IMR-90 (cell line): Measurements from ENCODE around the gene ADAMTS16. TPM values are rescaled to one million over a fixed set of nuclear protein-coding genes. Genes with fewer than 3 reads are reported as not detected.

Experiments
- ATAC-seq: fragments of 200-7000 bp; cut with Tn5 transposase; 2 replicates; pipeline ENCODE4 v1.9.1; 2020; ENCODE audit warnings: low read depth, mild to moderate bottlenecking, moderate library complexity
- BruUV-seq: library from RNA; stranded (reverse); fragments of 400-500 nt; replicated peaks from 2 replicates; lab custom pipeline; 2021; lab: Mats Ljungman, UMichigan
- CTCF ChIA-PET: fragments of 300-600 bp; formaldehyde crosslinking; extraction: SDS; loops from one replicate; lab custom pipeline; 2021; ENCODE audit warnings: antibody characterized with exemption; lab: Yijun Ruan, JAX
- POLR2A ChIA-PET: fragments of 300-600 bp; sonication (Branson Sonifier 250); formaldehyde crosslinking; loops from one replicate; lab custom pipeline; 2022; ENCODE audit warnings: antibody characterized with exemption; ENCODE audit not compliant: unreplicated experiment; lab: Charles Lee
- DNase-seq: peaks from one replicate; pipeline ENCODE4 v3.0.0; 2013
- H2AFZ ChIP-seq: replicated peaks from 2 replicates; pipeline ENCODE3; 2013; ENCODE audit warnings: low read length, mild to moderate bottlenecking; ENCODE audit not compliant: poor library complexity
- H2AK5ac ChIP-seq: 2 replicates; pipeline ENCODE4 v1.6.1; 2013; ENCODE audit warnings: low read depth, low read length, inconsistent platforms
- H2AK9ac ChIP-seq: replicated peaks from 2 replicates; pipeline ENCODE3; 2013; ENCODE audit warnings: mild to moderate bottlenecking, low read depth, low read length, moderate library complexity; ENCODE audit not compliant: poor library complexity
- H2BK120ac ChIP-seq: 2 replicates; pipeline ENCODE4 v1.6.1; 2013; ENCODE audit warnings: low read depth, low read length, inconsistent platforms
- H2BK15ac ChIP-seq: 3 replicates; pipeline ENCODE4 v1.6.1; 2013; ENCODE audit warnings: low read depth, low read length, inconsistent platforms
- H2BK20ac ChIP-seq: 2 replicates; pipeline ENCODE4 v1.6.1; 2013; ENCODE audit warnings: low read depth, mild to moderate bottlenecking, inconsistent platforms, low read length, moderate library complexity
- H2BK5ac ChIP-seq: 2 replicates; pipeline ENCODE4 v1.6.1; 2013; ENCODE audit warnings: mild to moderate bottlenecking, low read depth, low read length, inconsistent platforms; ENCODE audit not compliant: poor library complexity, severe bottlenecking
- H3K14ac ChIP-seq: replicated peaks from 2 replicates; pipeline ENCODE4 v1.6.1; 2013; ENCODE audit warnings: low read depth, low read length, inconsistent platforms
- H3K18ac ChIP-seq: 2 replicates; pipeline ENCODE4 v1.6.1; 2013; ENCODE audit warnings: low read depth, low read length, control low read depth
- H3K23ac ChIP-seq: 2 replicates; pipeline ENCODE4 v1.6.1; 2013; ENCODE audit warnings: low read depth, low read length, inconsistent platforms
- H3K27ac ChIP-seq: 2 replicates; pipeline ENCODE4 v1.5.1; 2013; ENCODE audit warnings: mild to moderate bottlenecking, control low read depth, low read length; ENCODE audit not compliant: insufficient read depth
- H3K27me3 ChIP-seq: 2 replicates; pipeline ENCODE4 v1.6.1; 2013; ENCODE audit warnings: low read length; ENCODE audit not compliant: control insufficient read depth, insufficient read depth
- H3K36me3 ChIP-seq: 2 replicates; pipeline ENCODE4 v1.6.1; 2013; ENCODE audit warnings: low read length, mixed read lengths; ENCODE audit not compliant: control insufficient read depth, insufficient read depth
- H3K4ac ChIP-seq: 2 replicates; pipeline ENCODE4 v1.6.1; 2013; ENCODE audit warnings: low read depth, low read length, inconsistent platforms
- H3K4me1 ChIP-seq: 2 replicates; pipeline ENCODE4 v1.6.1; 2013; ENCODE audit warnings: low read length, mixed read lengths; ENCODE audit not compliant: control insufficient read depth, insufficient read depth
- H3K4me2 ChIP-seq: 2 replicates; pipeline ENCODE4 v1.6.1; 2013; ENCODE audit warnings: low read depth, mild to moderate bottlenecking, control low read depth, low read length, moderate library complexity
- H3K4me3 ChIP-seq: 2 replicates; pipeline ENCODE4 v1.5.1; 2013; ENCODE audit warnings: low read depth, mild to moderate bottlenecking, control low read depth, low read length, moderate library complexity; ENCODE audit not compliant: insufficient read depth
- H3K56ac ChIP-seq: 2 replicates; pipeline ENCODE4 v1.6.1; 2013; ENCODE audit warnings: low read length, inconsistent platforms; ENCODE audit not compliant: insufficient read depth; ENCODE audit errors: extremely low read depth
- H3K79me1 ChIP-seq, 2 experiments: 2 replicates each; pipeline ENCODE4 v1.6.1; 2013; ENCODE audit warnings: low read length in 2 of 2, inconsistent platforms in 1 of 2, low read depth in 1 of 2
- H3K9ac ChIP-seq: 2 replicates; pipeline ENCODE4 v1.6.1; 2013; ENCODE audit warnings: low read depth, low read length, control low read depth
- H3K9me1 ChIP-seq: 2 replicates; pipeline ENCODE4 v1.6.1; 2013; ENCODE audit warnings: low read length, inconsistent platforms; ENCODE audit not compliant: insufficient read depth
- H3K9me3 ChIP-seq: 2 replicates; pipeline ENCODE4 v1.6.1; 2013; ENCODE audit warnings: low read length; ENCODE audit not compliant: control insufficient read depth, insufficient read depth
- H4K20me1 ChIP-seq: 2 replicates; pipeline ENCODE4 v1.6.1; 2013; ENCODE audit warnings: low read length, inconsistent platforms; ENCODE audit not compliant: insufficient read depth
- H4K5ac ChIP-seq: 2 replicates; pipeline ENCODE4 v1.6.1; 2013; ENCODE audit warnings: mild to moderate bottlenecking, low read depth, low read length, control low read depth
- H4K8ac ChIP-seq, 2 experiments: 2 replicates each; pipeline ENCODE4 v1.6.1; 2013; ENCODE audit warnings: low read depth in 2 of 2, low read length in 2 of 2, control low read depth in 1 of 2, inconsistent platforms in 1 of 2
- H4K91ac ChIP-seq: 2 replicates; pipeline ENCODE4 v1.6.1; 2013; ENCODE audit warnings: low read depth, low read length, inconsistent platforms; ENCODE audit not compliant: insufficient read depth
- BHLHE40 ChIP-seq: fragments of 150-350 bp; IDR thresholded peaks from 2 replicates; pipeline ENCODE4 v1.6.1; 2016; ENCODE audit warnings: mild to moderate bottlenecking, low read depth, low read length
- CEBPB ChIP-seq: IDR thresholded peaks from 2 replicates; pipeline ENCODE4 v1.6.1; 2012; ENCODE audit warnings: low read depth, low read length, improper control_type of control experiment
- CHD1 ChIP-seq: IDR thresholded peaks from 2 replicates; pipeline ENCODE4 v1.6.1; 2012; ENCODE audit warnings: low read depth, low read length, improper control_type of control experiment
- FOS ChIP-seq: fragments of 150-350 bp; IDR thresholded peaks from 2 replicates; pipeline ENCODE4 v1.6.1; 2016; ENCODE audit warnings: low read depth, low read length
- MAFK ChIP-seq: IDR thresholded peaks from 2 replicates; pipeline ENCODE4 v1.6.1; 2012; ENCODE audit warnings: low read depth, low read length, improper control_type of control experiment
- MAZ ChIP-seq: IDR thresholded peaks from 2 replicates; pipeline ENCODE4 v1.6.1; 2012; ENCODE audit warnings: low read depth, mild to moderate bottlenecking, low read length, improper control_type of control experiment, moderate library complexity, borderline replicate concordance
- MXI1 ChIP-seq: IDR thresholded peaks from 2 replicates; pipeline ENCODE4 v1.6.1; 2012; ENCODE audit warnings: low read depth, mild to moderate bottlenecking, low read length, moderate library complexity, borderline replicate concordance
- NFE2L2 ChIP-seq: fragments of 150-350 bp; IDR thresholded peaks from 2 replicates; pipeline ENCODE4 v1.6.1; 2016; ENCODE audit warnings: low read depth, mild to moderate bottlenecking, low read length
- POLR2A ChIP-seq: IDR thresholded peaks from 2 replicates; pipeline ENCODE4 v1.6.1; 2012; ENCODE audit warnings: mild to moderate bottlenecking, low read depth, low read length
- RAD21 ChIP-seq: IDR thresholded peaks from 2 replicates; pipeline ENCODE4 v1.6.1; 2012; ENCODE audit warnings: low read length, improper control_type of control experiment
- RCOR1 ChIP-seq: IDR thresholded peaks from 2 replicates; pipeline ENCODE4 v1.6.1; 2012; ENCODE audit warnings: mild to moderate bottlenecking, low read length, improper control_type of control experiment; ENCODE audit not compliant: insufficient replicate concordance
- RFX5 ChIP-seq: IDR thresholded peaks from 2 replicates; pipeline ENCODE4 v1.8.0; 2012; ENCODE audit warnings: low read depth, mild to moderate bottlenecking, low read length, moderate library complexity
- SMC3 ChIP-seq: fragments of 150-350 bp; IDR thresholded peaks from 2 replicates; pipeline ENCODE4 v1.6.1; 2016; ENCODE audit warnings: low read depth, mild to moderate bottlenecking, antibody characterized with exemption, low read length, moderate library complexity
- WGBS, 2 experiments: methylation state at CpG; one replicate each; pipeline versions ENCODE4 v1.1.5 to v1.1.7; 2013; ENCODE audit warnings: missing lambda C conversion rate in 2 of 2; ENCODE audit not compliant: insufficient read length in 1 of 2; ENCODE audit errors: extremely low coverage in 2 of 2; 5-methylcytosine and 5-hydroxymethylcytosine counted together
- dilution Hi-C: fragments of 300-500 bp; cut with HindIII; formaldehyde crosslinking; loops from one replicate; pipeline ENCODE4 v1.14.3; 2018; ENCODE audit warnings: low sequenced_read_pairs; ENCODE audit not compliant: unreplicated experiment
- in situ Hi-C: fragments of 300-500 bp; cut with MboI; formaldehyde crosslinking; loops from 3 replicates; pipeline ENCODE4 v1.14.3; 2019; ENCODE audit warnings: low sequenced_read_pairs, inconsistent platforms, mixed read lengths
- intact Hi-C: fragments of 100-400 bp; cut with micrococcal nuclease; formaldehyde crosslinking; loops from 2 replicates; pipeline ENCODE4 v1.10.0; 2022
- polyA plus RNA-seq, 3 experiments: library from polyadenylated mRNA; depleted of rRNA; stranded (reverse); fragments of >200 nt; gene quantifications; 2 replicates each; pipeline ENCODE4 v1.2.3, GENCODE V29; 2012; ENCODE audit warnings: low replicate concordance in 1 of 3
- total RNA-seq: library from RNA; depleted of rRNA; stranded (reverse); fragments of >200 nt; gene quantifications from 2 replicates; pipeline ENCODE4 v1.2.3, GENCODE V29; 2012
- TF ChIP-seq, protein P1 (sequence below): conservative IDR thresholded peaks from 2 replicates; pipeline ENCODE4 v1.5.1; 2012; ENCODE audit warnings: mild to moderate bottlenecking, low read depth, low read length, improper control_type of control experiment
- TF ChIP-seq, protein P2 (sequence below): fragments of 150-350 bp; IDR thresholded peaks from 2 replicates; pipeline ENCODE4 v1.6.1; 2017; ENCODE audit warnings: mild to moderate bottlenecking, antibody characterized with exemption, low read length, low read depth
- TF ChIP-seq, protein P3 (sequence below): fragments of 150-350 bp; IDR thresholded peaks from 2 replicates; pipeline ENCODE4 v1.6.1; 2016; ENCODE audit warnings: low read depth, mild to moderate bottlenecking, low read length, moderate library complexity, borderline replicate concordance

Gene ADAMTS16
- total and polyA plus RNA-seq, 2 of the 4 experiments (the other 2 are of a cell fraction), result 0.09 to 0.18 TPM

DNA sequence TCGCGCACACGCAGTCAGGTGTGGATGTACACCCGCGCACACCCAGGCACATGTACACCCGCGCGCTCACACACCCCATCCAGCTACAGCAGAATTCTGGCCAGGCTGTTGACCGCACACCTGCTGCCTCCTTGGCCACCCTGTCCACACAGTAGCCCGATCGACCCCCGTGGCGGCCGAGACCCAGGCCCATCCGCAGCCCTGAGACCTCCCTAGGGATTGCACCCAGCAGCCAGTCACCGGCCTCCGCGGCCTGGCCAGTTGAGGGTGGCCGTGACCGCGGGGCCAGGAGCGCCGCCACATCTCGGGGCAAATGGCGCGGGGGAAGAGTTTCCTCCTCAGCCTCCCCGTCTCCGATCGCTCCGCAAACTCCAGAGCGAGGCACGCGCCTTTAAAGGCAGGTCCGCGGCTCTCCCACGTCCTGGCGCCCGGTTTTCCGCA, 774 bp upstream of the ADAMTS16 start:
- Histone ChIP-seq H3K4me1 (no peaks in the 10 kb centered on the region), H3K9me3 (no peaks in the 10 kb centered on the region), H3K4ac (no peak overlapping the region), H3K9me1 (no peaks in the 10 kb centered on the region), H2AFZ (peak overlapping the region; percentile 0), H2BK5ac (no peak overlapping the region), H3K18ac (no peak overlapping the region), H2BK20ac (no peak overlapping the region), H3K36me3 (no peaks in the 10 kb centered on the region), H3K4me2 (no peak overlapping the region), H3K4me3 (no peak overlapping the region), H2AK5ac (no peak overlapping the region), H2AK9ac (no peak overlapping the region), H3K27ac (no peak overlapping the region), H4K91ac (no peak overlapping the region), H3K79me1 (no peaks in the 10 kb centered on the region), H4K5ac (no peak overlapping the region), H2BK120ac (no peak overlapping the region), H3K9ac (no peak overlapping the region), H3K14ac (no peak overlapping the region), H3K56ac (no peak overlapping the region), H3K27me3 (peaks cover 14% of the 10 kb centered on the region), H3K23ac (no peak overlapping the region), H4K8ac (no peak overlapping the region), H2BK15ac (no peak overlapping the region), H4K20me1 (no peaks in the 10 kb centered on the region)
- 35% methylated on average over 14 of the region's 39 CpGs; no CpG with 5 or more reads in 1 of the 2 experiments for WGBS, 2 experiments
- no peak for ATAC-seq
- no peak for DNase-seq
- intact Hi-C loops, result no loop called here
- dilution Hi-C loops, result no loop called here
- ChIA-PET POLR2A (no interaction called here), CTCF (no interaction called here)
- BruUV-seq, result no TSS peak
- in situ Hi-C loops, result no loop called here
- TF ChIP-seq, protein P1, sequence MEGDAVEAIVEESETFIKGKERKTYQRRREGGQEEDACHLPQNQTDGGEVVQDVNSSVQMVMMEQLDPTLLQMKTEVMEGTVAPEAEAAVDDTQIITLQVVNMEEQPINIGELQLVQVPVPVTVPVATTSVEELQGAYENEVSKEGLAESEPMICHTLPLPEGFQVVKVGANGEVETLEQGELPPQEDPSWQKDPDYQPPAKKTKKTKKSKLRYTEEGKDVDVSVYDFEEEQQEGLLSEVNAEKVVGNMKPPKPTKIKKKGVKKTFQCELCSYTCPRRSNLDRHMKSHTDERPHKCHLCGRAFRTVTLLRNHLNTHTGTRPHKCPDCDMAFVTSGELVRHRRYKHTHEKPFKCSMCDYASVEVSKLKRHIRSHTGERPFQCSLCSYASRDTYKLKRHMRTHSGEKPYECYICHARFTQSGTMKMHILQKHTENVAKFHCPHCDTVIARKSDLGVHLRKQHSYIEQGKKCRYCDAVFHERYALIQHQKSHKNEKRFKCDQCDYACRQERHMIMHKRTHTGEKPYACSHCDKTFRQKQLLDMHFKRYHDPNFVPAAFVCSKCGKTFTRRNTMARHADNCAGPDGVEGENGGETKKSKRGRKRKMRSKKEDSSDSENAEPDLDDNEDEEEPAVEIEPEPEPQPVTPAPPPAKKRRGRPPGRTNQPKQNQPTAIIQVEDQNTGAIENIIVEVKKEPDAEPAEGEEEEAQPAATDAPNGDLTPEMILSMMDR, result no peak
- TF ChIP-seq BHLHE40 (no peak), RCOR1 (no peak), RFX5 (no peak), NFE2L2 (no peak), RAD21 (no peak), MXI1 (no peak), CEBPB (no peak), POLR2A (no peak), FOS (no peak), CHD1 (no peak), MAZ (no peak), SMC3 (no peak), MAFK (no peak)
- TF ChIP-seq, protein P2, sequence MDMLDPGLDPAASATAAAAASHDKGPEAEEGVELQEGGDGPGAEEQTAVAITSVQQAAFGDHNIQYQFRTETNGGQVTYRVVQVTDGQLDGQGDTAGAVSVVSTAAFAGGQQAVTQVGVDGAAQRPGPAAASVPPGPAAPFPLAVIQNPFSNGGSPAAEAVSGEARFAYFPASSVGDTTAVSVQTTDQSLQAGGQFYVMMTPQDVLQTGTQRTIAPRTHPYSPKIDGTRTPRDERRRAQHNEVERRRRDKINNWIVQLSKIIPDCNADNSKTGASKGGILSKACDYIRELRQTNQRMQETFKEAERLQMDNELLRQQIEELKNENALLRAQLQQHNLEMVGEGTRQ, result no peak
- TF ChIP-seq, protein P3, sequence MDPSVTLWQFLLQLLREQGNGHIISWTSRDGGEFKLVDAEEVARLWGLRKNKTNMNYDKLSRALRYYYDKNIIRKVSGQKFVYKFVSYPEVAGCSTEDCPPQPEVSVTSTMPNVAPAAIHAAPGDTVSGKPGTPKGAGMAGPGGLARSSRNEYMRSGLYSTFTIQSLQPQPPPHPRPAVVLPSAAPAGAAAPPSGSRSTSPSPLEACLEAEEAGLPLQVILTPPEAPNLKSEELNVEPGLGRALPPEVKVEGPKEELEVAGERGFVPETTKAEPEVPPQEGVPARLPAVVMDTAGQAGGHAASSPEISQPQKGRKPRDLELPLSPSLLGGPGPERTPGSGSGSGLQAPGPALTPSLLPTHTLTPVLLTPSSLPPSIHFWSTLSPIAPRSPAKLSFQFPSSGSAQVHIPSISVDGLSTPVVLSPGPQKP, result no peak
